HUDEP-2 (cell line): ENCODE data around the gene MFSD2B.
A peak's percentile ranks its signal among the peaks of the same experiment; 100 is the strongest.

Source experiments
- DNase-seq, 76 experiments: peaks; one replicate each; lab custom pipeline; 2025; ENCODE audit not compliant: unreplicated experiment in 76 of 76; lab: John Stamatoyannopoulos, UW

Gene MFSD2B

DNA sequence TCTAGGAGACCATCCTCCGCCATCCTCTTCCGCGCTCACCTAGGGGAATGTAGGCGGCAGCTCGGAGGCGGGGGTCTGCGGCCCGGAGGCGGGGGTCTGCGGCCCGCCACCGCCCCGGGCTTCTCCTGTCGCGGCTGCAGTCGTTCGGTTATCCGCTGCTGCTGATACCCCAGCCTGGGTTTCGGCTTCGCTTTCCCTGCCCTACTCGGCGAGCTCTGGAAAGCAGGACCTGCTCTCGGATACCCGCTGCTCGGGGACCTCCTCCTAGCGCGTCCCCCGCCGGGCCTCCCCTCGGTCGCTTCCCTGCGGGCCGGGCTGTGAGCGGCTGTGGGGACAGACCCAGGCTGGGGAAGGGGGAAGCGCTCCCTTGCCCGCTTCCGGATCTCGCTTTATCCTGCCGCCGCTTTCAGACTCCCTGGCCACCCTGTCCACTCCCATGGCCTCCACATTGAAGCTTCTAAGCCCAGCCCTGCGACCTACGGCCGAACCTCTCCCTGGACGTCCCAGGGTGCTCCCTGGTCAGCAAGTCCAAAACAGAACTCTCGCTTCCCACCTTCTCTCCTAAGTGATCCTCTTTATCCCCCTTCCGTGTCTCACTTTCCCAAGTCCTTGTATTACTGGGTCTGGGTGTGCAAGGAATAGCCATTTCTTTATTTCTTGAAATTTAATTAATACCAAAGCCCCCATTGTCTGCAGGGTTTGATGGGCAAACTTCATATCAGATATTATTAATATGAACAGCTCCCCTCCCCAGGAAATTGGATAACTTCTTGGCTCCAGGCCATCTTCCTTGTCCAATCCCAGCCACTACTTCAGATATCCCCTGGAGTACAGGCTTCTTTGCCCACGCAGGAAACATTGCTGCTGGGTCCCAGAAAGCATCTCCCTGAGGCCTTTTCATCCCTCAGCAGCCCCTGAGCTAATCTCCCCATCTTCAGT is 40.4 kb downstream of the MFSD2B start:
- peak in 2 of 76 experiments; percentile 2 to 5 for DNase-seq

DNA sequence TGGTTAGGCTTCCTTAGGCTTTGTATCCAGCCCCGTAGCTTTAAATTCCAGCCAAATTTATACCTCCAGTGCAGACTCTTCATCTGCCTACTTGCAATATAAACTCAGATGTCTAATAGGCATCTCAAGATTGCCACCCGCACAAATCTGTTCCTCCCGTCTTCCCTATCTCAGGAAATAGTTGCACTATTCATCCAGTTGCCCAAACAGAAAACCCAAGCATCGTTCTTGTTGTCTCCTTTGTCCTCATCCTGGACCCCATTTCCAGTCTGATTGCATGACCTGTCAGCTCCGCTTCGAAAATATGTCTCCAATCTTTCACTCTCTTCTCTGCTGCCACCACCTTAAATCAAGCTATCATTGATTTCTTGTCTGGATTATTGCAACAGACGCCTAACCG is 41.9 kb downstream of the MFSD2B start:
- no peak for DNase-seq

DNA sequence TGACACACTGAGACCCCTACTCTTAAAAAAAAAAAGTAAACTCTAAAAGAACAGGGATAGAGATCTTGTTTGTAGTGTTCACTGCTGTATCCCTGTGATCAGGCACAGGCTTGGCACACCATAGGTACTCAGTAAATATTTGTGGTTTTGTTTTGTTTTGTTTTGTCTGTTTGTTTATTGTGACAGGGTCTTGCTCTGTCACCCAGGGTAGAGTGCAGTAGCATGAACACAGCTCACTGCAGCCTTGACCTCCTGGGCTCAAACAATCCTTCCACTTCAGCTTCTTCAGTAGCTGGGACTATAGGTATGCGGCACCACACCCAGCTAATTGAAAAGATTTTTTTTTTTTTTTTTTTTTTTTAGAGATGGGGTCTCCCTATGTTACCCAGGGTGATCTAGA is 43.1 kb downstream of the MFSD2B start:
- no peak for DNase-seq

DNA sequence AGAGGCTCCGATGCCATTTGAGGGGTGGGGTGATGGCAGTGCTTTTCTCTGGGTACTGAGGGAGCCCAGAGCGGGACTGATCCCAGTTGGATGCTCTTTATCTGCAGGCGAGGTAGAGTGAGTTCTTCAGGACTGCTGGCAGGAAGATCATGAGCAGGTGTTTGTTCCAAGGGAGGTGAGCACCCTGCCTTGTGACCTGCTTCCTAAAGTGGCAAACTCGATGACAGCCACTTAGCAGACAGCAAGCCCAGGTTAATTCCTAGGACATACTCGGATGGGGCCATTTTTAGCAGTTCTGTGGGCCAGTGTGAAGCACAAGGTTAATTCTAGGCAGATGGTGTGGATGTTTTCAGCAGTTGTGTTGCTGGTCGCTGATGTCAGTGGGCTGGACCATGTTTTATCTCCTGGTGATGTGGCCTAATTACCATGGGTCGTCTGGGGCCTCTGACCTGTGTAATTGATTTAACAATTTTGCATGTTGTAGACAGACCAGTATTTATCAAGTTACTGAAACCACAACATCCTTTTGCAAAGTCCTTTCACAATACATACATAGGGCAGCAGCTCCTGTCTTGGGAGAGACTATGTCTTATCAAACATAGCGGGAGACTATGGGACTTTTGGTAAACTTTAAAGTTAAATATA is 44.6 kb downstream of the MFSD2B start:
- no peak for DNase-seq

DNA sequence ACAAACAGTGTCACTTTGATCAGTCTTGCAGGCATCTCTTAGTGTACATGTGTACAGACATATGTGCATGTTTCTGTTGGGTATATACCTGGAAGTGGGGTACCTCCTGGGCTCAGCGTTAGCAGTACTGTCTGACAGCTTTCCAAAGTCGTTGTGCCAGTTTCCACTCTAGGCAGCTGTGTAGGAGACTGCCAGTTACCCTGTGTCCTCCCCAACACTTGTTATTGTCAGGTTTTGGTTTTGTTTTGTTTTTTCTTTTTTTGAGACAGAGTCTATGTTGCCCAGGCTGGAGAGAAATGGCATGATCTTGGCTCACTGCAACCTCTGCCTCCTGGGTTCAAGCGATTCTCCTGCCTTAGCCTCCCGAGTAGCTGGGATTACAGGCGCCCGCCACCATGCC is 45.9 kb downstream of the MFSD2B start:
- DNase-seq: no peak

DNA sequence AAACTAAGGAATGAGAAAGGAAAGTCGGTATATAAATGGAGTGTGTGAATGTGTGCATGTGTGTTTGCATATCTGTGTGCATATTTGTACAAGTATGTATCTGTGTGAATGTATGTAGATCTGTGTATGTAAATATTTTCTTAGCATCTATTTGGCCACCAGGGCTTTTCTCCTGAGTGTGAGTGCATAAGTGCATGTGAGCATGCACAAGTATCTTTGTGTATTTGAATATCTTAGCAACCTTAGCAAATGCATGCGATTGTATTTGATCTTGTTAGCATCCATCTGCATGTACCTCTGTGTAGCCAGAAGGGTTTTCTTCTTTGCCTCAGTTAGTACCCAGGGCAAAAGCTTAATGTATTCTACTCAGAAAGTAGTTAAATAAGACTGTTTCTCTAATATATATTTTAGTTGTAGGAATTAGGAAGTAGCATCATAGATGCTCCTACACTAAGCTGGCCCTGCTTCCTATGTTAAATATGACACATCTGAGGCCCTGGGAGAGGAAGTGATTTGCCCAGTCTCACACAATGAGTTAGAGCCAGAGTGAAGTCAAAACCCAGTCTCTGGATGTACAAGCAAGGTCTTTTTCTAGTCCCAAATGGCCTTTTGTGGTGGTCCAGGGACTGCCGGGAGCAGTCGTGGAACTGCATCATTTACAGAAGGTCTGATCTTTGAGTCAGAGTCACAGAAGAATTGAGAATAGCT is 48.8 kb downstream of the MFSD2B start:
- DNase-seq: no peak

DNA sequence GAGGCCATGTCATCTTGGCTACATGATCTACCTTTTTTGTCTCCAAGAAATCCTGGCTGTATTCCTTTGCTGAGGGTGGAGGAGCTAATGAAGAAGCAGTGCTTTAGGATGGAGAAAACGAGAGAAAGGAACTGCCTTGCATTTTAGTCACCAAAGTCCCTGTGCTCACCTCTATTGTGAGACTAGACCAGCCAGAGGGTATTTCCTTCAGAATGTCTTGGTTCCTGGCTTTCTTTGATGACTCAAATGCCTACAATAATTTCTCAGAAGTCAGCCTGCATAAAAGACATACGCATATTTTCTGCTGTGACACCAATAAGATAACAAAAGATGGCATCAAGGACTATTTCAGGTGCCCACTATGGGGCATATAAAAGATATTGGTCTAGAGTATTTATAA is 55.5 kb downstream of the MFSD2B start:
- no peak for DNase-seq

DNA sequence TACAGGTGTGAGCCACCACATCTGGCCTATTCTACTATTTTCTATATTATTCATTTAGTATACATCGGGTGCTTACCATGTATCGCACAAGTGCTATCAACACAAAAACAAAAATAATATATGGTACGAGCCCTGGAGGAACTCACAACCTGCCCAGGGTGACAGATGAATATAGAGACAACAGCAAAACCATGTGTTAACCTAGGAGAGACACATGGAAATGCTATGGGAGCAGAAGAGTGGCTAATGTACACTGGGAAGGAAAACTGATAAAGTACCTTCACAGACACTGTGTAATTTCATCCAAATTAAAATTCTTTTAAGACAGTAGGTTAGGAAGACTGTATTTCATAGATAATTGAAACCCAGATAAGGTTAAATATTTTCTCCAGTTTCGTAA is 62.4 kb downstream of the MFSD2B start:
- no peak for DNase-seq

DNA sequence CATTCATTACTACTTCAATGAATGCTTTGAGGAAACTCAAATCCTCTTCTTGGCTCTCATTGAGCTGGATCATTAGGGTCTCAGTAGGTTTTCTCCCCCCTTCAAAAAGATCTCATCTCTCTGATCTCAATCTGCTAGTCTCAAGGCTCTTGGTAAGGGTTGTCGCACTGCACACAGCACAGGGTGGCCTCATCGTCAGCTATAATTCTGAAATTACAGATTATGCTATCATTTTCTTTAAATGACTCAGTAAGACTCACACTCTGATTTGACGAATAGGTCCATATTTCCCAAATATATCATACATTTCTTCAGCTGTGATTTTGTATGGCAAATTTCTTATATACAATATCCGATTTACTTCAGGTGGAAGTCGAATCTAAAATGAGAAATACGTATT is 63.9 kb downstream of the MFSD2B start:
- no peak for DNase-seq

DNA sequence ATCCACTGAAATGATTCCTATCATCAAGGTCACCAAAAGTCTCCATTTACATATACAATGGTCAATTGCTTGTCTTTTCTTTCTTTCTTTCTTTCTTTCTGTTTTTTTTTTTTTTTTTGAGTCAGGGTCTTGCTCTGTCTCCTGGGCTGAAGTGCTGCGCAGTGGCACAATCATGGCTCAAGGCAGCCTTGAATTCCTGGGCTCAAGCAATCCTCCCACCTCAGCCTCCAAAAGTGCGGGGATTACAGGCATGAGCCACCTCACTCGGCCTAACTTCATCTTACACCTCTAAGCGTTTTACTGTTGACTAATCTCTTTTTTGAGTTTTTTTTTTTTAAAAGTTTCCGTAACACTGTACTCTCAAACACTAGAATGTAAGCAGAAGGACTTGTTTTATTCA is 65.4 kb downstream of the MFSD2B start:
- no peak for DNase-seq
